OCI-LY1 (cell line): ENCODE results near the gene TARM1.
"Not testable (repeated sequence)": the region's sequence is repeated elsewhere in the genome, so short reads cannot be mapped to it uniquely, and the experiment has no call there.

Experiments
- H2AFZ ChIP-seq: fragments of 200-600 bp; sonication (generic), shearing (Covaris generic); 2 replicates; pipeline ENCODE4 v1.6.0; 2014; ENCODE audit warnings: antibody characterized with exemption, mild to moderate bottlenecking, low read length
- H3F3A ChIP-seq: fragments of 200-600 bp; sonication (generic), shearing (Covaris generic); 2 replicates; pipeline ENCODE4 v1.6.0; 2014; ENCODE audit warnings: mild to moderate bottlenecking, antibody characterized with exemption, low read length, moderate library complexity; ENCODE audit not compliant: insufficient read depth
- H3K27ac ChIP-seq: fragments of 200-600 bp; sonication (generic); 2 replicates; pipeline ENCODE4 v1.5.1; 2014; ENCODE audit warnings: low read length, mixed run types, mild to moderate bottlenecking, low read depth; ENCODE audit not compliant: poor library complexity, severe bottlenecking
- H3K27me3 ChIP-seq: fragments of 200-600 bp; sonication (generic); 2 replicates; pipeline ENCODE4 v1.6.0; 2014; ENCODE audit warnings: antibody characterized with exemption, mild to moderate bottlenecking, low read length, moderate library complexity; ENCODE audit not compliant: insufficient read depth
- H3K36me3 ChIP-seq: fragments of 200-600 bp; sonication (generic); 2 replicates; pipeline ENCODE4 v1.6.1; 2014; ENCODE audit warnings: mild to moderate bottlenecking, antibody characterized with exemption, low read length, moderate library complexity, mixed read lengths; ENCODE audit not compliant: insufficient read depth
- H3K4me1 ChIP-seq: fragments of 200-600 bp; sonication (generic); 2 replicates; pipeline ENCODE4 v1.5.1; 2014; ENCODE audit warnings: mild to moderate bottlenecking, low read length, moderate library complexity; ENCODE audit not compliant: insufficient read depth, severe bottlenecking
- H3K4me2 ChIP-seq: fragments of 200-600 bp; sonication (generic), shearing (Covaris generic); 2 replicates; pipeline ENCODE4 v1.6.1; 2014; ENCODE audit warnings: low read length
- H3K4me3 ChIP-seq: fragments of 200-600 bp; sonication (generic); 2 replicates; pipeline ENCODE4 v1.5.1; 2014; ENCODE audit warnings: low read length, low read depth, mild to moderate bottlenecking, mixed read lengths; ENCODE audit not compliant: poor library complexity, severe bottlenecking
- H3K79me2 ChIP-seq: fragments of 200-600 bp; shearing (Covaris generic); 2 replicates; pipeline ENCODE4 v1.6.1; 2016; ENCODE audit warnings: mixed run types, low read length, mixed read lengths; ENCODE audit not compliant: insufficient read depth
- H3K9ac ChIP-seq: fragments of 200-600 bp; sonication (generic), shearing (Covaris generic); 2 replicates; pipeline ENCODE4 v1.6.1; 2014; ENCODE audit warnings: mild to moderate bottlenecking, low read length, mixed read lengths
- H3K9me2 ChIP-seq: fragments of 200-600 bp; sonication (generic), shearing (Covaris generic); 2 replicates; pipeline ENCODE4 v1.6.1; 2014; ENCODE audit warnings: low read depth, mild to moderate bottlenecking, low read length, mixed read lengths
- H3K9me3 ChIP-seq: fragments of 200-600 bp; shearing (Covaris generic); 2 replicates; pipeline ENCODE4 v1.6.1; 2014; ENCODE audit warnings: low read length, mixed read lengths
- H4K20me1 ChIP-seq: fragments of 200-600 bp; sonication (generic), shearing (Covaris generic); 2 replicates; pipeline ENCODE4 v1.6.0; 2016; ENCODE audit warnings: mild to moderate bottlenecking, low read length; ENCODE audit not compliant: insufficient read depth
- CTCF ChIP-seq: fragments of 200-600 bp; sonication (generic), shearing (Covaris generic); IDR thresholded peaks from 2 replicates; pipeline ENCODE4 v1.5.1; 2017; ENCODE audit warnings: mild to moderate bottlenecking, antibody characterized with exemption, low read length, moderate library complexity, mixed read lengths
- EZH2 ChIP-seq: fragments of 200-600 bp; sonication (generic), shearing (Covaris generic); IDR thresholded peaks from 2 replicates; pipeline ENCODE4 v1.8.0; 2017; ENCODE audit warnings: borderline replicate concordance, mixed run types, mild to moderate bottlenecking, antibody characterized with exemption, low read length, moderate library complexity, mixed read lengths

Gene TARM1

GRCh38 chr19:54041969-54042606 lies 39.1 kb downstream of the TARM1 start:
- Histone ChIP-seq H3K36me3 (no peaks in the 10 kb centered on the region), H2AFZ (no peak overlapping the region), H3K27ac (no peak overlapping the region), H3K79me2 (no peaks in the 10 kb centered on the region), H3K9me3 (no peaks in the 10 kb centered on the region), H3K27me3 (no peaks in the 10 kb centered on the region), H3K4me2 (no peak overlapping the region), H3K9ac (no peak overlapping the region), H3K9me2 (no peaks in the 10 kb centered on the region), H3K4me1 (no peaks in the 10 kb centered on the region), H4K20me1 (no peaks in the 10 kb centered on the region), H3K4me3 (no peak overlapping the region), H3F3A (no peaks in the 10 kb centered on the region)
- TF ChIP-seq CTCF, result no peak
- TF ChIP-seq EZH2, result no peak

- Histone ChIP-seq H3K79me2 (no peaks in the 10 kb centered on the region), H3K4me1 (no peaks in the 10 kb centered on the region), H3K9me3 (no peaks in the 10 kb centered on the region), H3K27ac (no peak overlapping the region), H2AFZ (no peak overlapping the region), H3F3A (no peaks in the 10 kb centered on the region), H4K20me1 (no peaks in the 10 kb centered on the region), H3K36me3 (no peaks in the 10 kb centered on the region), H3K9me2 (no peaks in the 10 kb centered on the region), H3K4me2 (no peak overlapping the region), H3K9ac (no peak overlapping the region), H3K4me3 (no peak overlapping the region), H3K27me3 (no peaks in the 10 kb centered on the region)
- TF ChIP-seq CTCF (no peak), EZH2 (no peak)
Observed at GRCh38 chr19:54040003-54040402, 41.2 kb downstream of the TARM1 start.

- H4K20me1 ChIP-seq, H3K79me2 ChIP-seq, H3K4me3 ChIP-seq, H3K9ac ChIP-seq, H3K9me2 ChIP-seq, H3K36me3 ChIP-seq, H3K9me3 ChIP-seq, H3K27me3 ChIP-seq, H3K4me2 ChIP-seq, H3K27ac ChIP-seq, H2AFZ ChIP-seq, H3F3A ChIP-seq, H3K4me1 ChIP-seq: not testable (repeated sequence)
Observed at GRCh38 chr19:54036542-54036941, 44.6 kb downstream of the TARM1 start.
